ENCODE results near the gene PPP2R5D.

The PPP2R5D gene

DNA sequence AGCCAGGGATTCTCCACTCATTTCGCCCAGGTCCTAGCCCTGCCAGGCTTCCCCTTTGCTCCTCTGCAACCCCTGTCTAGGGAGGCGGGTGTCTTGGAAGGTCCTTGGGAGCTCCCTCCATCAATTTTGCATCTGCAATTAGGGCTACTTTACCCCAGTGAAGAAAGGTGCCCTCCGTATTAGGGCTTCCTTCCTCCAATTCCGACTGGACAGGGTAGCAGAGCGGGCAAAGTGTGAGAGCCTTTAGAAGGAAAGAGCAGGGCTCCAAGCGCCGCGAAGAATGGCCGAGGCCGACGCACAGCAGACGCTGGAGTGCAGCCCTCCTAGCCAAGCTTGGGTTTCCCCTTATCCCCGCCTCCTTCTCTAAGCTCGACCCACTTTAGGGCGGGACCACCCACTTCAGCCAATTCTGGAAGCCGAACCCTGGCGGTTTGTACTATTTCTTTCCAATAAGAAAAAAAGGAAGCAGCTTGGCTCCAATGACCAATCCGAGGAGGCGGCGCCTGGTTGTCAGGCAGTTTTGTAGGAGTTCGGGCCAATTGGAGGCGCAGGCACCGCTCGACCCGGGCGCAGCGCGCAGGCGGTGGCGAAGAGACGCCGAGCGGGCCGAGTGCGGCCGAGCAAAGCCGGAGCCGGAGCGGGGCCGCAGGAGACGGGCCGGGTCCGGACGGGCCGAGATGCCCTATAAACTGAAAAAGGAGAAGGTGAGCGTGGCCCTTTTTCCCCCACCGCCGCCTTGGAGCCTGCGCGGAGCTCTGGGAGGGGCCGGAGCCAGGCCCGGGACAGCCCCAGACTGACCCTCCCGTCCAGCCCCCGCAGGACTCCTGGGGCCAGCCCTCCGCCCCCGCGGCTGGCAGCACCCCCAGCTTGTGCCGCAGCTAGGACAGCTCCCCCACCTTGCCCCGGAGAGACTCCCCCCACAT, at the start of gene PPP2R5D:
PPP2R5D (plus strand) TSS at position 570 of the 923 bp plus-strand sequence; CDS start at position 678, 108 bp downstream.
- TF ChIP-seq, protein P1, sequence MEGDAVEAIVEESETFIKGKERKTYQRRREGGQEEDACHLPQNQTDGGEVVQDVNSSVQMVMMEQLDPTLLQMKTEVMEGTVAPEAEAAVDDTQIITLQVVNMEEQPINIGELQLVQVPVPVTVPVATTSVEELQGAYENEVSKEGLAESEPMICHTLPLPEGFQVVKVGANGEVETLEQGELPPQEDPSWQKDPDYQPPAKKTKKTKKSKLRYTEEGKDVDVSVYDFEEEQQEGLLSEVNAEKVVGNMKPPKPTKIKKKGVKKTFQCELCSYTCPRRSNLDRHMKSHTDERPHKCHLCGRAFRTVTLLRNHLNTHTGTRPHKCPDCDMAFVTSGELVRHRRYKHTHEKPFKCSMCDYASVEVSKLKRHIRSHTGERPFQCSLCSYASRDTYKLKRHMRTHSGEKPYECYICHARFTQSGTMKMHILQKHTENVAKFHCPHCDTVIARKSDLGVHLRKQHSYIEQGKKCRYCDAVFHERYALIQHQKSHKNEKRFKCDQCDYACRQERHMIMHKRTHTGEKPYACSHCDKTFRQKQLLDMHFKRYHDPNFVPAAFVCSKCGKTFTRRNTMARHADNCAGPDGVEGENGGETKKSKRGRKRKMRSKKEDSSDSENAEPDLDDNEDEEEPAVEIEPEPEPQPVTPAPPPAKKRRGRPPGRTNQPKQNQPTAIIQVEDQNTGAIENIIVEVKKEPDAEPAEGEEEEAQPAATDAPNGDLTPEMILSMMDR (IDR thresholded peaks at IDR 0.05), result no peak
- TF ChIP-seq ZFX (IDR thresholded peaks at IDR 0.05; ENCODE audit: borderline replicate concordance), result no peak
- peak within 1 kb of the TSS; percentile 76 for H3K27ac ChIP-seq

DNA sequence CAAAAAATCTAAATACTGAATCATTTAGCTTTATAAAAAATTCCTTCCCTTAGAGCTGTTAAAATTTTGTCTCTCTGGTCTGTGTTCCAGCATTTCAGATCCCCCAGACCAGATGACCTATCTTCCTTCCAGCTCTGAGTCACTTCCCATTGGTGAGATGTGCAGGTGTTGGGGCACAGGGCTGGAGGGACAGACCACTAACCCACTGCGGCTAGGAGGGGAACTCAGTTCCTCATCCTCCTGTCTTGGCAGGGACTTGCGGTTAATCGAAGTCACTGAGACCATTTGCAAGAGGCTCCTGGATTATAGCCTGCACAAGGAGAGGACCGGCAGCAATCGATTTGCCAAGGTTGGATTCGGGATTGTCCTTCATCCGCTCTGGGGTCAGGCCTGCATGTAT, 49.0 kb upstream of the PPP2R5D start:
- H3K27ac ChIP-seq, result no peak overlapping the region
- TF ChIP-seq ZFX (IDR thresholded peaks at IDR 0.05; ENCODE audit: borderline replicate concordance), result no peak

DNA sequence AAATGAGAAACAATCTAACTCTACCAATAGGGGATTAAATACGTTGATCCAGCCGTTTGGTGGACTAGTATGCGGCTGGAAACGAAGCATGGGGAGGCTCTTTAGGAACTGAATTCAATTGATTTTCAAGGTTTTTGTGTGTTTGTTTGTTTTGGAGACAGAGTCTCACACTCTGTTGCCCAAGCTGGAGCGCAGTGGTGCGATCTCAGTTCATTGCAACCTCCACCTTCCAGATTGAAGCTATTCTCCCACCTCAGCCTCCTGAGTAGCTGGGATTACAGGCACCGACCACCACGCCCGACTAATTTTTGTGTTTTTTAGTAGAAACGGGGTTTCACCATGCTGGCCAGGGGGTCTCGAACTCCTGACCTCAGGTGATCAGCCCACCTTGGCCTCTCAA, 48.0 kb upstream of the PPP2R5D start:
- TF ChIP-seq, protein P1 (IDR thresholded peaks at IDR 0.05), result no peak
- no peak for TF ChIP-seq ZFX (IDR thresholded peaks at IDR 0.05; ENCODE audit: borderline replicate concordance)

DNA sequence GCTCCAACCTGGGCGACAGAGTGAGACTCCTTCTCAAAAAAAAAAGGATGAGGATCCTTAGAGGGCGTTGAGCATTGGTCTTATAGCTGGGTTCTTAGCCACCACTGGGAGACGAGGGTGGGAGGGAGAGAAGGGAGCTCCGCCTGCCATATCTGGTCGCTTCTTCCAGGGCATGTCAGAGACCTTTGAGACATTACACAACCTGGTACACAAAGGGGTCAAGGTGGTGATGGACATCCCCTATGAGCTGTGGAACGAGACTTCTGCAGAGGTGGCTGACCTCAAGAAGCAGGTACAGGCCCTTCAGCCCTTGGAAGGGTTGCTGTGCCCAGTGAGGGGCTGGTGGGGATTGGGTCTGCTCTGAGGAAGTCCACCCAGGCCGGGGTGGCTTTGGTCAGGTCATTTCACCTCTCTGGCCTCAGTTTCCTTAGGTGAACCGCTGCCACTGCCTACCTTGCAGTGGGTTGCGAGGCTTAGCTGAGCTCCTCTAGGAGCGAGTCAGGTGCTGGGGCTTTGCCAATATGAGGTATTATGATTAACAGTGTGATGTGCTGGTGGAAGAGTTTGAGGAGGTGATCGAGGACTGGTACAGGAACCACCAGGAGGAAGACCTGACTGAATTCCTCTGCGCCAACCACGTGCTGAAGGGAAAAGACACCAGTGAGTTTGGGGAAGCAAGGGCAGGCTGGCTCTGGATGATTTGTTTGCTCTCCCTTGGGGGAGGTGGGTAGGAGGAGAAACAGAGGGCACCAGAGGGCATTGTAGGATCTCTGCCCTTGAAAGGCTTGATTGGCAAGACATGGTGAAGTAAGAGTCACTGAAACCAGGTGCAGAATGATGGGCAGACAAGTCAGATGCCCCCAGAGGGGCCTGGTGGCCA, 46.6 kb upstream of the PPP2R5D start:
- no peak overlapping the region for H3K27ac ChIP-seq
- TF ChIP-seq, protein P1 (IDR thresholded peaks at IDR 0.05), result no peak
- no peak for TF ChIP-seq ZFX (IDR thresholded peaks at IDR 0.05; ENCODE audit: borderline replicate concordance)

More for the DNA sequence above, 48.0 kb upstream of the PPP2R5D start:
- no peak overlapping the region for H3K27ac ChIP-seq

DNA sequence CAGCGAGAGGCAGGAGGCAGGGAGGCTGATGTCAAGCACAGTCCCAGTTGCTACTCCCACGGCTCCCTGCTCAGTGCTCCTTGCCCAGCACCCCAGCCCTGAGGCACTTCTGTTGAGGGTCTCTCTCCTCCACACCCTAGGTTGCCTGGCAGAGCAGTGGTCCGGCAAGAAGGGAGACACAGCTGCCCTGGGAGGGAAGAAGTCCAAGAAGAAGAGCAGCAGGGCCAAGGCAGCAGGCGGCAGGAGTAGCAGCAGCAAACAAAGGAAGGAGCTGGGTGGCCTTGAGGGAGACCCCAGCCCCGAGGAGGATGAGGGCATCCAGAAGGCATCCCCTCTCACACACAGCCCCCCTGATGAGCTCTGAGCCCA, 46.0 kb upstream of the PPP2R5D start:
- no peak overlapping the region for H3K27ac ChIP-seq
- no peak for TF ChIP-seq ZFX (IDR thresholded peaks at IDR 0.05; ENCODE audit: borderline replicate concordance)
- TF ChIP-seq, protein P1 (IDR thresholded peaks at IDR 0.05), result no peak

DNA sequence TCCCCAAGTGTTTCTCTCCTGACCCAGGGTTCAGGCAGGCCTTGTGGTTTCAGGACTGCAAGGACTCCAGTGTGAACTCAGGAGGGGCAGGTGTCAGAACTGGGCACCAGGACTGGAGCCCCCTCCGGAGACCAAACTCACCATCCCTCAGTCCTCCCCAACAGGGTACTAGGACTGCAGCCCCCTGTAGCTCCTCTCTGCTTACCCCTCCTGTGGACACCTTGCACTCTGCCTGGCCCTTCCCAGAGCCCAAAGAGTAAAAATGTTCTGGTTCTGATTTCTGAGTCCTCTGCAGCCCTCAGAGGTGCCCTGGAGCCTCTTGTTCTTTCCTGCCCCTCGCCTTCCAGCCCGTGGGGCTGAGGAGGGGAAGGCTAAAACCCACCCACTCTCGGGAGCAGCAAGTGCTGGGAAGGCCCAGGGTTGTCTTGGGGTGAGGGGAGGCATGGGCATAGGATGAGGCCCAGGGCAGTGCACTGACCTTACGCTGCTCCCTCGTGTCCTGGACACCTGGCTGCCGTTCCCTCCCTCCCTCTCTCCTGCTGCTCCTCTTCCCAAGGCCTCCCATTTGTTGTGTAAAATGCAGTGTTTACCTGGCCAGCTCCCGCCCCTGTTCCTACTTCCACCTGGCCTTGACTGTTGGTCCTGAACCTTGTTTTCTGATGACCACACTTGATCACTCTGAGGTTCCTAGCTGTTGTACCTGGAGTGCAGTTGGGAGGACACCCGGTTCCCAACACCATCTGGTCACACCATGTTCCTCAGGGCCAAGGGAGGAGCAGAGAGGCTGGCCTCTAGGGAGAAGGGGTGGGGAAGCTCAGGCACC, 45.2 kb upstream of the PPP2R5D start:
- 0 out of 2 replicates have a peak overlapping the region, but pooled peaks have one; percentile 10 for H3K27ac ChIP-seq
- TF ChIP-seq, protein P1 (IDR thresholded peaks at IDR 0.05), result no peak
- no peak for TF ChIP-seq ZFX (IDR thresholded peaks at IDR 0.05; ENCODE audit: borderline replicate concordance)

DNA sequence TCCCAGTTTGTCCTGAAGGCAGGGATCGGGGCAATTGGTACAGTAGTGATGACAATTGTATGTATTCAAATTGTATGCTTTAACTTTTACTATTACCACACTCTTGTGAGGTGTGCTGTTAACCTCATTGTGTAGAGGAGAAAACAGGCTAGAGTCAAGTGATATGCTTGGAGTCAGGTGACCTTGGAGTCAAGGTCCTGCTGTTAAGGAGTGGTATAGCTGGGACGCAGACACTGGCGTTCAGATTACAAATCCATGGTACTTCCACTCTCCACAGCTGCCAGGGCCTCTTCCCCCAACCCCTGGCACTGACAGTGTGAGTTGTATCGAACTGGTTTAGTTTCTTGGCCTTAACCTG, 44.6 kb upstream of the PPP2R5D start:
- no peak for TF ChIP-seq ZFX (IDR thresholded peaks at IDR 0.05; ENCODE audit: borderline replicate concordance)
- TF ChIP-seq, protein P1 (IDR thresholded peaks at IDR 0.05), result no peak
- H3K27ac ChIP-seq, result peak overlapping the region; percentile 10; the same call in 1 of the 2 replicates

Measured in 22Rv1 (cell line).